Trophoblast cell (in vitro differentiated cells and primary cell): Measurements from ENCODE around the gene ALG1L2. TPM values are rescaled to one million over a fixed set of nuclear protein-coding genes. Genes with fewer than 3 reads are reported as not detected.
"Not testable (repeated sequence)": the region's sequence is repeated elsewhere in the genome, so short reads cannot be mapped to it uniquely, and the experiment has no call there.

ENCODE experiments used
- DNase-seq, 2 donors: peaks; one replicate each; pipeline ENCODE4 v3.0.0-alpha.2; 2016
- H2AFZ ChIP-seq: 2 replicates; pipeline ENCODE4 v1.6.1; 2013; ENCODE audit warnings: low read length, moderate library complexity, mild to moderate bottlenecking; ENCODE audit not compliant: insufficient read depth, poor library complexity
- H2AK5ac ChIP-seq: 2 replicates; pipeline ENCODE4 v1.6.1; 2013; ENCODE audit warnings: mild to moderate bottlenecking, low read length
- H2BK120ac ChIP-seq: 2 replicates; pipeline ENCODE4 v1.6.1; 2013; ENCODE audit warnings: low read length, mild to moderate bottlenecking, moderate library complexity; ENCODE audit not compliant: insufficient read depth, poor library complexity
- H2BK12ac ChIP-seq: 2 replicates; pipeline ENCODE4 v1.6.1; 2013; ENCODE audit warnings: mild to moderate bottlenecking, low read length, moderate library complexity
- H2BK5ac ChIP-seq: 2 replicates; pipeline ENCODE4 v1.6.1; 2013; ENCODE audit warnings: low read length, low read depth, moderate library complexity, mild to moderate bottlenecking; ENCODE audit not compliant: poor library complexity
- H3K14ac ChIP-seq: 2 replicates; pipeline ENCODE4 v1.6.1; 2013; ENCODE audit warnings: mild to moderate bottlenecking, low read length
- H3K18ac ChIP-seq: 2 replicates; pipeline ENCODE4 v1.6.1; 2013; ENCODE audit warnings: mild to moderate bottlenecking, low read length
- H3K23ac ChIP-seq: 2 replicates; pipeline ENCODE4 v1.6.1; 2013; ENCODE audit warnings: low read length
- H3K27ac ChIP-seq: 2 replicates; pipeline ENCODE4 v1.5.1; 2013; ENCODE audit warnings: low read depth, mild to moderate bottlenecking, inconsistent platforms, low read length, moderate library complexity
- H3K27me3 ChIP-seq: 2 replicates; pipeline ENCODE4 v1.6.1; 2013; ENCODE audit warnings: inconsistent platforms, mild to moderate bottlenecking, low read length, moderate library complexity; ENCODE audit not compliant: insufficient read depth
- H3K36me3 ChIP-seq, 2 experiments: 1 replicate in 1 of 2; 2 replicates in 1 of 2; pipeline ENCODE4 v1.6.1; 2013; ENCODE audit warnings: low read length in 2 of 2, mild to moderate bottlenecking in 2 of 2, moderate library complexity in 1 of 2; ENCODE audit not compliant: insufficient read depth in 2 of 2, control insufficient read depth in 1 of 2
- H3K4ac ChIP-seq: 2 replicates; pipeline ENCODE4 v1.6.1; 2013; ENCODE audit warnings: low read depth, mild to moderate bottlenecking, low read length, moderate library complexity
- H3K4me1 ChIP-seq, 2 experiments: 1 replicate in 1 of 2; 2 replicates in 1 of 2; pipeline ENCODE4 v1.6.1; 2013; ENCODE audit warnings: low read length in 2 of 2, mild to moderate bottlenecking in 2 of 2, moderate library complexity in 1 of 2; ENCODE audit not compliant: insufficient read depth in 2 of 2, control insufficient read depth in 1 of 2
- H3K4me2 ChIP-seq: 2 replicates; pipeline ENCODE4 v1.6.1; 2013; ENCODE audit warnings: inconsistent platforms, mild to moderate bottlenecking, low read length, moderate library complexity
- H3K4me3 ChIP-seq: 2 replicates; pipeline ENCODE4 v1.5.1; 2013; ENCODE audit warnings: mild to moderate bottlenecking, low read depth, low read length, inconsistent platforms
- H3K79me1 ChIP-seq: one replicate; pipeline ENCODE4 v1.6.1; 2013; ENCODE audit warnings: low read length
- H3K79me2 ChIP-seq: 2 replicates; pipeline ENCODE4 v1.6.1; 2013; ENCODE audit warnings: low read length, mild to moderate bottlenecking; ENCODE audit not compliant: control insufficient read depth, insufficient read depth, poor library complexity
- H3K9ac ChIP-seq: 2 replicates; pipeline ENCODE4 v1.6.1; 2013; ENCODE audit warnings: mild to moderate bottlenecking, low read length
- H3K9me3 ChIP-seq: 2 replicates; pipeline ENCODE4 v1.6.1; 2013; ENCODE audit warnings: low read depth, mild to moderate bottlenecking, control low read depth, inconsistent platforms, low read length; ENCODE audit not compliant: insufficient read depth
- H4K12ac ChIP-seq: 2 replicates; pipeline ENCODE4 v1.6.1; 2013; ENCODE audit warnings: low read depth, mild to moderate bottlenecking, low read length, moderate library complexity
- H4K8ac ChIP-seq: 2 replicates; pipeline ENCODE4 v1.6.1; 2013; ENCODE audit warnings: low read depth, mild to moderate bottlenecking, low read length, moderate library complexity
- H4K91ac ChIP-seq: one replicate; pipeline ENCODE4 v1.6.1; 2013; ENCODE audit warnings: low read depth, mild to moderate bottlenecking, low read length, moderate library complexity
- WGBS: extraction: QIAGEN DNeasy Blood & Tissue Kit; methylation state at CpG from one replicate; pipeline ENCODE4 v1.1.7; 2013; ENCODE audit warnings: missing lambda C conversion rate; ENCODE audit not compliant: insufficient read length, insufficient coverage; ENCODE audit errors: extremely low coverage; 5-methylcytosine and 5-hydroxymethylcytosine counted together
- polyA plus RNA-seq: library from polyadenylated mRNA; stranded (reverse); fragments of 200-250 nt; gene quantifications from 2 replicates; pipeline ENCODE4 v1.2.3, GENCODE V29; 2013

Gene ALG1L2
- polyA plus RNA-seq: 0.18 TPM in 1 of 2 replicates, not detected in the other

GRCh38 chr3:130081351-130081881 is at the start of gene ALG1L2:
Gene ALG1L2 (plus strand): TSS chr3:130081831. CDS start chr3:130082017, 186 bp downstream.
- DNase-seq: no peak
- Histone ChIP-seq H3K9ac (no peak within 1 kb of the TSS), H4K8ac (no peak within 1 kb of the TSS), H3K79me1 (no peaks in the 10 kb centered on the region), H3K27ac (no peak within 1 kb of the TSS), H3K36me3 (no peaks in the 10 kb centered on the region), H4K12ac (peak within 1 kb of the TSS; percentile 51), H2BK12ac (no peak within 1 kb of the TSS), H3K18ac (no peak within 1 kb of the TSS), H3K4me1 (no peaks in the 10 kb centered on the region), H3K27me3 (no peaks in the 10 kb centered on the region), H3K79me2 (no peaks in the 10 kb centered on the region), H2AFZ (no peak within 1 kb of the TSS), H3K14ac (no peak within 1 kb of the TSS), H3K9me3 (no peaks in the 10 kb centered on the region), H3K4me2 (no peak within 1 kb of the TSS), H3K4me3 (no peak within 1 kb of the TSS), H3K23ac (no peak within 1 kb of the TSS), H4K91ac (no peak within 1 kb of the TSS), H2BK5ac (no peak within 1 kb of the TSS), H3K4ac (no peak within 1 kb of the TSS), H2AK5ac (no peak within 1 kb of the TSS), H2BK120ac (no peak within 1 kb of the TSS)
- WGBS: no CpG with 5 or more reads among the region's 7 CpGs

- not testable (repeated sequence) for H4K8ac ChIP-seq, H3K23ac ChIP-seq, H3K18ac ChIP-seq, H2BK12ac ChIP-seq, H3K27ac ChIP-seq, H3K4ac ChIP-seq, H3K14ac ChIP-seq, H2AK5ac ChIP-seq, H4K12ac ChIP-seq, H3K4me1 ChIP-seq, H3K9me3 ChIP-seq, H2BK120ac ChIP-seq, H3K79me2 ChIP-seq, H3K79me1 ChIP-seq, H4K91ac ChIP-seq, H3K4me2 ChIP-seq, H3K4me3 ChIP-seq, H3K27me3 ChIP-seq, H3K9ac ChIP-seq, H3K36me3 ChIP-seq, H2AFZ ChIP-seq, H2BK5ac ChIP-seq
- WGBS: no CpG with 5 or more reads among the region's 13 CpGs
- peak in 1 of 2 donors; percentile 7 for DNase-seq
Measured at GRCh38 chr3:130037126-130037815, 44.4 kb upstream of the ALG1L2 start.

GRCh38 chr3:130042736-130043135 is 38.9 kb upstream of the ALG1L2 start:
- H2BK12ac ChIP-seq, H2AFZ ChIP-seq, H4K8ac ChIP-seq, H3K18ac ChIP-seq, H3K36me3 ChIP-seq, H2BK120ac ChIP-seq, H3K79me1 ChIP-seq, DNase-seq, H3K4ac ChIP-seq, H3K9me3 ChIP-seq, H3K4me2 ChIP-seq, H3K27ac ChIP-seq, H2BK5ac ChIP-seq, H4K91ac ChIP-seq, H3K79me2 ChIP-seq, H3K27me3 ChIP-seq, H4K12ac ChIP-seq, H3K14ac ChIP-seq, H3K23ac ChIP-seq, H2AK5ac ChIP-seq, H3K9ac ChIP-seq, H3K4me1 ChIP-seq, H3K4me3 ChIP-seq: not testable (repeated sequence)
- no CpG with 5 or more reads among the region's 3 CpGs for WGBS

- not testable (repeated sequence) for H3K9ac ChIP-seq, H2AFZ ChIP-seq, H4K8ac ChIP-seq, H3K4me3 ChIP-seq, H2BK120ac ChIP-seq, H4K12ac ChIP-seq, DNase-seq, H2AK5ac ChIP-seq, H2BK12ac ChIP-seq, H3K18ac ChIP-seq, H3K27ac ChIP-seq, H3K4ac ChIP-seq, H3K79me2 ChIP-seq, H3K9me3 ChIP-seq, H3K36me3 ChIP-seq, H3K23ac ChIP-seq, H3K79me1 ChIP-seq, H3K4me1 ChIP-seq, H3K14ac ChIP-seq, H2BK5ac ChIP-seq, H3K27me3 ChIP-seq, H4K91ac ChIP-seq, H3K4me2 ChIP-seq
- WGBS: no CpG with 5 or more reads among the region's 6 CpGs
Measured at GRCh38 chr3:130043658-130044057, 38.0 kb upstream of the ALG1L2 start.
